Stimulated activated CD8-positive, alpha-beta memory T cell treated with anti-CD3 and anti-CD28 coated beads, Interleukin-15, amount 100 ng/mL, for 24 hours (primary cell): ENCODE results near the gene S100A6.

Experiments used
- DNase-seq: peaks from one replicate; pipeline ENCODE4 v3.0.0-alpha.2; 2020; ENCODE audit warnings: low read depth

The S100A6 gene

DNA sequence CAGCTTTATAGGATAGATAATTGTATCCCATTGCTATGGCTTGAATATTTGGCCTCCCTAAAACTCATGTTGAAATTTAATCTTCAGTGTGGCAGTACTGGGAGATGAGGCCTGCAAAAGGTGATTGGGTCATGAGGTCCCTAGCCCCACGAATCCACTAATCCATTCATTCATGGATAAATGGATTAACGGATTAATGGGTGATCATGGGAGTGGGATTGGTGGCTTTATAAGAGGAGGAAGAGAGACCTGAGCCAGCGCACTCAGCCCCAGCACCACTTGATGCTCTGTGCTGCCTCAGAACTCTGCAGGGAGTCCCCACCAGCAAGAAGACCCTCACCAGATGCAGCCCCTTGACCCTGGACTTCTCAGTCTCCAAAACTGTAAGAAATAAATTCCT lies 32.0 kb downstream of the S100A6 start:
- no peak for DNase-seq

DNA sequence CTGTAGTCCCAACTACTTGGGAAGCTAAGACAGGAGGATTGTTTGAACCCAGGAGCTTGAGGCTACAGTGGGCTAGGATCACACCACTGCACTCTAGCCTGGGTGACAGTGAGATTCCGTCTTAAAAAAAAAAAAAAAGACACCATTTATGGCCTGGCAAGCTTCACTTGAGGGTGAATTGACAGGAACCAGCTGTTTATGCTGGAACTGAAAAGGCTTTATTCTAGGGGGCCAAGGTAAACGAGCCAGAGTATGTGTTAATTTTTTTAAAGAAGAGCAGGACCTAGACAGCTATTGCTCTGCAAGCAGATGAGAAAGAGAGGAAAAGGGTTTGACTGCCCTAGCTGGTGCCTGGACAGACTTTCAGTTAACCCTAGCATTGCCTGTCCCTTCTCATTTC lies 37.0 kb downstream of the S100A6 start:
- DNase-seq: no peak

DNA sequence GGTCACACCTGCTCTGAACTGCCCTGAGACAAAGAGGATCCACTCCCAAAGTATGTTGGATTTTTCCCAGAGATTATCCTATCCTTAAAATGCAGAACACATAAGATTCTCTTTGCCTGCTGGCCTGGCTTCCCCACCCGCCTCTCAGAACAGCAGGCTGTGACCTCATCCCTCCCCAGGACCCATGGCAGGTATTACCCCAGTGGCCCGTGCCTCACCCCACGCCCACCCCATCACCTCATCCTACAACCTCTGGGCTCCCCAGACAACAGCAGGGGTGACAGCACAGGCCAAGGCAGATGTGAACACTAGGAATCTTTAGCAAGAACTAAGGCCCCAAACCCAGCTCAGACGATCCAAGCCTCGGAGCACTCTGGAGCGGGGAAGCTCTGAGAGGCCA lies 40.3 kb downstream of the S100A6 start:
- no peak for DNase-seq

DNA sequence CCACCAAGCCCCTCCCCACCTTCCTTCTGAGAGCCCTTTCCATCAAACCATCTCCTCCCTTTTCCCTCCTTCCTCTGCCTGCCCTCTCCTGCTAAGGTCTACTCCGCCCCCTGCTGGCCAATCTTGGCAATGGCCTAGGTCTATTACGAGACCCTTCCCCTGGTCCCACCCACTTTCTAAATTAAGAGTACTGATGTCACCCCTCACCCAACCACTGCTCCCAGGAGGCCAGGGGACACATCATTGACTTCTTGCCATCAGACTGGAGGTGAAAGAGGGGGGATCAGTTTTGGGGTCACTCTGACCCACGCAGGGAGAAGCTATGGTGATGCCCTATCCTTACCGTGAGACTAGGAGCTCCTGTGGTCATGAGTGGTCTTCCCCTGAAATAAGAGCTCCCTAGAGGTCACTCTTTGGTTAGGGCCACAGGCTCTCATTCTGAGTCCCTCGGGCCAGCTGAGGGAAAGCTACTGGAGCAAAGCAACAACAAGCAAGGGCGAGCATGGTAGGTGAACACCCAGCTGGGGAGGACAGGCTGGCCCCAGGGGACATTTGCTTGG lies 40.7 kb downstream of the S100A6 start:
- peak; percentile 66 for DNase-seq

DNA sequence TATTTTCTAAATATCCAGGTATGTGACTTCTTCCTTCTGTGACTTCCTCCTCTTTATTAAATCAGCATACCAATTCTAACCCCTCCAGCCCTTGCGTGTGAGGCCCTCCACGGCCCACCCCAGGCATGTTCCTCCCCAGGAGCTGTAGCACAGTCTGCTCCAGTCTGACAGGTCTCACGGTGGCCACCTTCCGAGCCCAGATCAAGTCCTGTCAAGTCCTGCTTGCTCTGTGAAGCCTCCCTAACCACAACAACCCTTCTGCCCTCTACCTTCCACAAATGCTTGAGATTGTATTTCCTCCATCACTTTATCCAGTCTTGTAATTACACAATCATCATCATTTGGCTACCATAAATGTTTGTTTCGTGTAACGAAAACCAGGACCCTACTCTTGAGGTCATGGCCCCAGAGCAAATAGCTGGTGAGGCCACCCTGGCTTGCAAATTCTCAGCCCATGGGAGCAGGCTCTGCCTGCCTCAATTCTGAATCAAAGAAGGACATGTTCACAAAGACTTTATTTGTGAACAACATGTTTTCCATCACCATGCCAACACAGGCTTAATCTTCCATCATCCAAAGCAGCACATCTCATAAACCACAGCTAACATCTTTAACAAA lies 42.3 kb downstream of the S100A6 start:
- DNase-seq: no peak

DNA sequence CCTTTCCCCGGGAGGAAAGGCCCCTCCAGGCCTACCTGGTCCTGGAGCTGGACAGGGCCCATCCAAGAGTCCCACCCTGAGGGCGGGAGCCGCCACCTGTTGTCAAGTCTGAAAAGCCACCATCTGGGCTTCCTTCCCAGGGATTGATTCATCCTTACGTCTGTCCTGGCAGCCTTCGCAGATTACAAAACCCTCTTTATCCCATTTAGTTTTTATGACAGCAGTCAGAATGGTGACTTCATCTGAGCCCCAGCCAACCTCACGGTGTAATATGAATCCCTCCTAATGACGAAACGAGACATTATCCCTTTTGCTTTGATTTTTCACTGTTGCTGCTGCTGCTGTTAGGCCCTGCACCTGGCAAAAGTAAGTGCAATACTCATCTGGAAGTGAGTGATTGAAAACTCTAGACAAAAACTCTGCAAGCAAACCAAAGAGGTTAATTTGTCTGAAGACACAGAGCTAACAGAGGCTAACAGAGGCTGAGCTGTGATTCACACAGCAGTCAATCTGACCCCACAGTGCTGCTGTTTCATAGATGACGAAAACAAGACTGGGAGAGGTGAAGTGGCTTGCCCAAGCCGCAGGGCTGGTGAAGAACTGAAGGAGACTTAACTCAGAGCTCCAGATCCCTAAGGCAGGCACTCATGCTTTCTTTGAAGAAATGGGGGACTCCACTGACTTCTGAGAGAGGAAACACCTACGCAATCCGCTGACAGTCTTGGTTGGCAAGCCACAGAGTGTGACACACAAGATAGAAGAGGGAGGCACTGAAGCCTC lies 45.3 kb downstream of the S100A6 start:
- no peak for DNase-seq

DNA sequence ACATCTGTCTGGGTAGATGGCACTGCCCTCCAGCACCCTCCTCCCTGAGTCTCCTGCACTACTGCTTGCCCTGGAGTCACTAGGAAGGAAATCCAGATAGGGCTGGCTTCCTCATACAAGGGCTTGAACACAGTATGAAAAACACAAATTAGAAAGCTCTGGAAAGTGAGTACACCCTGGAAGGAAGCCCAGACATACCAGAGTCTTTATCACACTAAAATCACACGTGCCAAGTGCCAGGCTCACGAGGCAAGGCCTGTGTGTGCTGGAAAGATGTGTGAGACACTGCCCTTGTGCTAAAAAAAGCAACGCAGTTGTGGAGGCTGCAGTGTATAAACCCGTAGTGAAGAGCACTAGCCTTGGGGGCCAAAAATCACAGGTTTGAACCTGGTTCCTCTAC lies 47.1 kb downstream of the S100A6 start:
- DNase-seq: no peak

DNA sequence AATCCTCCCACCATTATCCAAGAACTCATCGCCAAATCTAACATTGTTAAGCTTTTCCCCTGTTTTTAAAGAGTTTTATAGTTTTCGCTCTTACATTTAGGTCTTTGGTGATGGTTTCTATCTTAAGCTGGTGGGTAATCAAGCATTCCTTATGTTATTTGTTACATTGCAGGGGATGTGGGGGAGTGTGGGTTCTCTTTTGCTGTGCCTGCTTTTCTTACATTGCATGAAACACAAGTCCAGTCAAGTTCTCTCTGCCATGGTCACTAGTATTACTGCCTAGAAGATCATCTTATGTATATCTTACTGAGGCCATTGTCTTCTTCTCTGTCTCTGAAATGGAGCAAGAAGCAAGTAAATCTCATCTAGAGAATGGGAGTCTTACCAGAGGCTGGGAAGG lies 48.1 kb downstream of the S100A6 start:
- no peak for DNase-seq

DNA sequence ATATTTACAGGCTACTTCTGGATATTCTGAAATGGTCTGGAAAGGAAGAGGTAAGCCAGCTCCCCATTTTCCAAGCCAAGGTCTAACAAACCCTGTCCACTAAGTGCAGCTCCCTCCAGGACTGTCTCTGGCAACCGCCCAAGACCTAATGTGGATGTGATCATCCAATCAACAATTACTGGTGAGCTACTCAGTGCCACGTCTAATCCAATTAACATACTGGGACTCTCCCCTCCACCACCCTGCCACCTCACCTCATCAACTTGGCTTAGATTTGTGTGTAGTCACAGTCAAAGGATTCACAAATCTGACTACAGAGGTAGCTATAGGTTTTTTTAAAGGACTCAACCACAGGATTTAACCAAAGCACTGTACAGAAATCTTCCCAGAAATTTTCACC lies 49.9 kb downstream of the S100A6 start:
- DNase-seq: no peak
